Activated CD4-positive, CD25-positive, alpha-beta regulatory T cell treated with anti-CD3 and anti-CD28 coated beads, Interleukin-2, amount 50 U/mL, for 16 hours (primary cell): ENCODE data around the gene WDR62.
"Not testable (repeated sequence)": the region's sequence is repeated elsewhere in the genome, so short reads cannot be mapped to it uniquely, and the experiment has no call there.

Experiments
- DNase-seq: peaks from one replicate; pipeline ENCODE4 v3.0.0-alpha.2; 2020; ENCODE audit warnings: low read depth, low spot score

Gene WDR62

GRCh38 chr19:36108684-36109083 is 54.0 kb downstream of the WDR62 start:
- no peak for DNase-seq

- no peak for DNase-seq
Observed at GRCh38 chr19:36110487-36111199, 55.9 kb downstream of the WDR62 start, which contains the start of gene OVOL3. Gene OVOL3, plus strand, starts transcription at chr19:36111143. Its CDS starts 60 bp downstream, at chr19:36111203.

- DNase-seq: no peak
Observed at GRCh38 chr19:36111200-36111539, 56.5 kb downstream of the WDR62 start.

- no peak for DNase-seq
Observed at GRCh38 chr19:36112678-36113077, 58.0 kb downstream of the WDR62 start.

GRCh38 chr19:36113425-36113824 is 58.7 kb downstream of the WDR62 start:
- no peak for DNase-seq

- no peak for DNase-seq
Observed at GRCh38 chr19:36113894-36114720, 59.4 kb downstream of the WDR62 start.

GRCh38 chr19:36114721-36115452 is 60.2 kb downstream of the WDR62 start, which contains the start of gene POLR2I:
Gene POLR2I, minus strand, starts transcription at chr19:36114875. Its CDS starts 19 bp downstream, at chr19:36114856.
- DNase-seq: peak; percentile 99

GRCh38 chr19:36115453-36116343 is 61.0 kb downstream of the WDR62 start, which contains the start of gene TBCB:
Gene TBCB, plus strand, starts transcription at chr19:36115468. Its CDS starts 93 bp downstream, at chr19:36115561.
- DNase-seq: peak; percentile 77

- DNase-seq: no peak
Observed at GRCh38 chr19:36116344-36116637, 61.6 kb downstream of the WDR62 start.

- no peak for DNase-seq
Observed at GRCh38 chr19:36120092-36120983, 65.6 kb downstream of the WDR62 start.

- DNase-seq: no peak
Observed at GRCh38 chr19:36120984-36121358, 66.3 kb downstream of the WDR62 start.

- DNase-seq: no peak
Observed at GRCh38 chr19:36121486-36122124, 66.9 kb downstream of the WDR62 start.

GRCh38 chr19:36125557-36125956 is 70.9 kb downstream of the WDR62 start:
- DNase-seq: no peak

- no peak for DNase-seq
Observed at GRCh38 chr19:36128392-36128736, 73.7 kb downstream of the WDR62 start.

GRCh38 chr19:36131221-36131620 is 76.5 kb downstream of the WDR62 start:
- DNase-seq: not testable (repeated sequence)

- DNase-seq: not testable (repeated sequence)
Observed at GRCh38 chr19:36134867-36135266, 80.2 kb downstream of the WDR62 start.

GRCh38 chr19:36136964-36137686 is 82.4 kb downstream of the WDR62 start:
- DNase-seq: no peak

GRCh38 chr19:36139120-36139472 is 84.4 kb downstream of the WDR62 start:
- DNase-seq: no peak
